Heart right ventricle (tissue), 16 donors: Measurements from ENCODE around the gene CA10. TPM values are rescaled to one million over a fixed set of nuclear protein-coding genes. Genes with fewer than 3 reads are reported as not detected.

ENCODE experiments used
- ATAC-seq, 8 donors: fragments of 200-7000 bp; cut with Tn5 transposase; one replicate each; pipeline ENCODE4 v1.9.1; 2020; ENCODE audit warnings: mild to moderate bottlenecking in 8 of 8, moderate library complexity in 8 of 8, moderate number of reproducible peaks in 1 of 8
- DNase-seq, 2 donors: peaks; one replicate each; pipeline ENCODE4 v3.0.0-alpha.2; 2020
- H3K27ac ChIP-seq, 10 donors: fragments of 200-600 bp; sonication (generic) in 2 of 10; one replicate each; pipeline versions ENCODE4 v1.5.0 to v1.8.0; 2020 to 2022; ENCODE audit warnings: mild to moderate bottlenecking in 3 of 10
- H3K27me3 ChIP-seq, 7 donors: fragments of 200-600 bp; one replicate each; pipeline ENCODE4 v1.8.0; 2021 to 2022; ENCODE audit warnings: mild to moderate bottlenecking in 2 of 7
- H3K36me3 ChIP-seq, 9 donors: fragments of 200-600 bp; sonication (generic) in 1 of 9; one replicate each; pipeline versions ENCODE4 v1.5.0 to v1.8.0; 2020 to 2022; ENCODE audit warnings: mild to moderate bottlenecking in 2 of 9
- H3K4me1 ChIP-seq, 9 donors: fragments of 200-600 bp; sonication (generic) in 1 of 9; one replicate each; pipeline versions ENCODE4 v1.5.0 to v1.8.0; 2020 to 2022; ENCODE audit warnings: mild to moderate bottlenecking in 4 of 9
- H3K4me3 ChIP-seq, 10 donors: fragments of 200-600 bp; sonication (generic) in 2 of 10; one replicate each; pipeline versions ENCODE4 v1.5.0 to v1.8.0; 2020 to 2022; ENCODE audit warnings: mild to moderate bottlenecking in 7 of 10, moderate library complexity in 2 of 10
- H3K9me3 ChIP-seq, 11 donors: fragments of 200-600 bp in 10 of 11; sonication (generic) in 2 of 11; one replicate each; pipeline versions ENCODE4 v1.5.0 to v1.8.0; 2013 to 2022; ENCODE audit warnings: mild to moderate bottlenecking in 2 of 11, control low read depth in 1 of 11, moderate library complexity in 1 of 11
- WGBS, 2 donors: extraction: QIAGEN DNeasy Blood & Tissue Kit; methylation state at CpG; one replicate each; pipeline ENCODE4 v1.1.7; 2013; ENCODE audit warnings: inconsistent platforms in 1 of 2; 5-methylcytosine and 5-hydroxymethylcytosine counted together
- intact Hi-C, 10 donors: fragments of 100-400 bp; cut with DNase I; formaldehyde crosslinking; loops; one replicate each; pipeline versions ENCODE4 v1.11.1 to v1.14.2; 2022
- polyA plus RNA-seq, 2 donors: library from polyadenylated mRNA; stranded (reverse); fragments of 200-250 nt; gene quantifications; one replicate each; pipeline ENCODE4 v1.2.3, GENCODE V29; 2013
- total RNA-seq, 10 donors: library from RNA; stranded (reverse); fragmentation: NEBNext Ultra II Directional in 3 of 10; extraction: Animal tissue kit (Norgen Biotek cat#: 25700) in 3 of 10; gene quantifications; one replicate each; pipeline versions ENCODE4 v1.2.1 to v1.2.4, GENCODE V29; 2021 to 2023
- TF ChIP-seq, protein P1 (sequence below), 9 donors: fragments of 200-600 bp; sonication (generic) in 2 of 9; IDR thresholded peaks; one replicate each; pipeline versions ENCODE4 v1.5.0 to v1.8.0; 2021 to 2022; ENCODE audit warnings: antibody characterized with exemption in 9 of 9, mild to moderate bottlenecking in 5 of 9, moderate library complexity in 1 of 9
- donor health status: Arrhythmogenic right ventricular cardiomyopathy.
- donor health status: ischemic (EF 13 %, LVEDD 7.1; RV severe dilation, severe dysfunction).
- donor health status: healthy with polysubstance abuse.
- donor health status: DM: no; HTN: yes; CAD: no.
- donor health status: DM: no; HTN: no; CAD: no.
- donor health status: ischemic (EF 25% LVEDD 6.9; RV normal size, moderate dysfunction).
- donor health status: ischemic (EF 25% LVEDD 5.7; RV mildly dilated, moderate dysfunction).
- donor health status: healthy.
- donor health status: DM: yes; HTN: yes; CAD: no.
- donor health status: Ischemic cardiomyopathy.
- donor health status: ischemic (EF 35%, LVEDD 5.7; RV mildly dilated, moderate dysfunction).
- donor health status: nonischemic (EF 11% LVEDD 7.7; RV severe dilation, severe dysfunction).
- donor health status: DM: yes; HTN: yes; CAD: no.
- donor health status: PGD.
- donor health status: ischemic (EF 29% LVEDD 5.4; RV normal size, mild dysfunction).
- donor health status: nonischemic (EF 23%, LVEDD 6.1; RV moderate dilation, normal function).

Gene CA10
- total and polyA plus RNA-seq, 12 donors: not detected

- H3K27me3 ChIP-seq: peaks cover 0 to 13% (median 0%) of the 10 kb centered on the region in 7 donors
- intact Hi-C loops: no loop called here
These were observed 251.5 kb downstream of the CA10 start for GRCh38 chr17:51907041-51907440.

DNA sequence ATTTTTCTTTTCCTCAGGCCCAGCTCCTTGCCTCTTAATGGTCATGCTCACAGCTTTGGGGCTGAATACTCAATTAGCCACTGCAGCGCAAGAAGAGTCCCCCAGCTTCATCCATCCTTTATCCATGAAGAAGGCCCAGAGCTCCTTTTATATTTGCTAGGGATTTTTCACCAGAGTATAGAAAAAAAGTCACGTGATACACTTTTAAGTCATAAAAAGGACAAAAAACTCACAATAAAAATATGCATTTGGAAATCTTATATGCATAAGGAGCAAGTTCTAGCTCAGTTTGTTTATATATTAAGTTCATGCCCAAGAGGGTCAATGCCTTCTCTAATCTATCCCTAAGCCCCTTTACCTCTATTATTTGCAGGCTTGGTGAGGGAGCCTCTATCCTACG is 254.1 kb downstream of the CA10 start:
- no peak for ATAC-seq
- peaks cover 0 to 13% (median 0%) of the 10 kb centered on the region in 7 donors for H3K27me3 ChIP-seq
- no peak for DNase-seq
- peaks cover 0 to 3% (median 0%) of the 10 kb centered on the region in 11 donors for H3K9me3 ChIP-seq
- no peaks in the 10 kb centered on the region for H3K36me3 ChIP-seq
- H3K27ac ChIP-seq: no peak overlapping the region
- no peak overlapping the region for H3K4me3 ChIP-seq
- H3K4me1 ChIP-seq: no peaks in the 10 kb centered on the region
- TF ChIP-seq, protein P1, sequence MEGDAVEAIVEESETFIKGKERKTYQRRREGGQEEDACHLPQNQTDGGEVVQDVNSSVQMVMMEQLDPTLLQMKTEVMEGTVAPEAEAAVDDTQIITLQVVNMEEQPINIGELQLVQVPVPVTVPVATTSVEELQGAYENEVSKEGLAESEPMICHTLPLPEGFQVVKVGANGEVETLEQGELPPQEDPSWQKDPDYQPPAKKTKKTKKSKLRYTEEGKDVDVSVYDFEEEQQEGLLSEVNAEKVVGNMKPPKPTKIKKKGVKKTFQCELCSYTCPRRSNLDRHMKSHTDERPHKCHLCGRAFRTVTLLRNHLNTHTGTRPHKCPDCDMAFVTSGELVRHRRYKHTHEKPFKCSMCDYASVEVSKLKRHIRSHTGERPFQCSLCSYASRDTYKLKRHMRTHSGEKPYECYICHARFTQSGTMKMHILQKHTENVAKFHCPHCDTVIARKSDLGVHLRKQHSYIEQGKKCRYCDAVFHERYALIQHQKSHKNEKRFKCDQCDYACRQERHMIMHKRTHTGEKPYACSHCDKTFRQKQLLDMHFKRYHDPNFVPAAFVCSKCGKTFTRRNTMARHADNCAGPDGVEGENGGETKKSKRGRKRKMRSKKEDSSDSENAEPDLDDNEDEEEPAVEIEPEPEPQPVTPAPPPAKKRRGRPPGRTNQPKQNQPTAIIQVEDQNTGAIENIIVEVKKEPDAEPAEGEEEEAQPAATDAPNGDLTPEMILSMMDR (IDR thresholded peaks at IDR 0.05): no peak
- WGBS, 2 donors: 70 to 78% methylated on average over 3 of the region's 3 CpGs
- intact Hi-C loops: no loop called here

More at GRCh38 chr17:51907041-51907440, 251.5 kb downstream of the CA10 start:
- Histone ChIP-seq H3K27ac (no peak overlapping the region), H3K36me3 (no peaks in the 10 kb centered on the region), H3K4me3 (no peak overlapping the region), H3K9me3 (no peaks in the 10 kb centered on the region), H3K4me1 (no peaks in the 10 kb centered on the region)
- WGBS, 2 donors: 62 to 73% methylated on average over 2 of the region's 2 CpGs
- TF ChIP-seq, protein P1 (IDR thresholded peaks at IDR 0.05): no peak
- ATAC-seq (no peak), DNase-seq (no peak)

- peaks cover 0 to 7% (median 0%) of the 10 kb centered on the region in 11 donors for H3K9me3 ChIP-seq
- no peak overlapping the region for H3K27ac ChIP-seq
- DNase-seq: no peak
- peaks cover 0 to 5% (median 0%) of the 10 kb centered on the region in 7 donors for H3K27me3 ChIP-seq
- intact Hi-C loops: no loop called here
- ATAC-seq: no peak
- TF ChIP-seq, protein P1 (IDR thresholded peaks at IDR 0.05): no peak
- WGBS, 2 donors: 19 to 40% methylated on average over 1 of the region's 1 CpG
- H3K36me3 ChIP-seq: no peaks in the 10 kb centered on the region
- no peak overlapping the region for H3K4me3 ChIP-seq
- no peaks in the 10 kb centered on the region for H3K4me1 ChIP-seq
These were observed 257.3 kb downstream of the CA10 start for GRCh38 chr17:51901242-51901641.

GRCh38 chr17:51891936-51892335 is 266.6 kb downstream of the CA10 start:
- ATAC-seq (no peak), DNase-seq (no peak)
- 79 to 84% methylated on average over 2 of the region's 2 CpGs for WGBS, 2 donors
- Histone ChIP-seq H3K4me3 (no peak overlapping the region), H3K9me3 (peaks cover 0 to 3% (median 0%) of the 10 kb centered on the region in 11 donors), H3K27ac (no peak overlapping the region), H3K27me3 (no peaks in the 10 kb centered on the region), H3K4me1 (no peaks in the 10 kb centered on the region), H3K36me3 (no peaks in the 10 kb centered on the region)
- TF ChIP-seq, protein P1 (IDR thresholded peaks at IDR 0.05): no peak
- intact Hi-C loops: no loop called here
